GM21786 (cell line): ENCODE data around the gene ADAMTSL4.

Source experiments
- ATAC-seq: cut with Tn5 transposase; IDR thresholded peaks from one replicate; pipeline ENCODE4 v1.9.1; 2021; ENCODE audit not compliant: unreplicated experiment

ADAMTSL4 gene

GRCh38 chr1:150548632-150549495 is at the start of gene ADAMTSL4:
Gene ADAMTSL4 (plus strand): TSS chr1:150549408. CDS start chr1:150552289, 2,881 bp downstream.
- ATAC-seq: no peak

GRCh38 chr1:150505431-150505830 is 43.8 kb upstream of the ADAMTSL4 start:
- ATAC-seq: no peak

GRCh38 chr1:150507912-150508864 is 41.0 kb upstream of the ADAMTSL4 start, which contains the start of gene ECM1:
Gene ECM1 (plus strand): TSS chr1:150508109. CDS start chr1:150508210, 101 bp downstream.
- ATAC-seq: no peak

GRCh38 chr1:150508982-150509381 is 40.2 kb upstream of the ADAMTSL4 start:
- no peak for ATAC-seq

- no peak for ATAC-seq
Observed at GRCh38 chr1:150511551-150511950, 37.7 kb upstream of the ADAMTSL4 start.

- no peak for ATAC-seq
Observed at GRCh38 chr1:150511985-150512660, 37.1 kb upstream of the ADAMTSL4 start.

- ATAC-seq: no peak
Observed at GRCh38 chr1:150512846-150513245, 36.4 kb upstream of the ADAMTSL4 start.

- ATAC-seq: no peak
Observed at GRCh38 chr1:150513351-150513791, 35.8 kb upstream of the ADAMTSL4 start.

- ATAC-seq: no peak
Observed at GRCh38 chr1:150514260-150514659, 34.9 kb upstream of the ADAMTSL4 start.

GRCh38 chr1:150514913-150515327 is 34.3 kb upstream of the ADAMTSL4 start:
- no peak for ATAC-seq

GRCh38 chr1:150515328-150516049 is 33.7 kb upstream of the ADAMTSL4 start, which contains the start of gene FALEC:
Gene FALEC (plus strand): TSS chr1:150515752.
- ATAC-seq: peak; percentile 93

- ATAC-seq: no peak
Observed at GRCh38 chr1:150516050-150516591, 33.1 kb upstream of the ADAMTSL4 start.

- no peak for ATAC-seq
Observed at GRCh38 chr1:150516616-150517015, 32.6 kb upstream of the ADAMTSL4 start.

GRCh38 chr1:150521196-150521968 is 27.8 kb upstream of the ADAMTSL4 start:
- ATAC-seq: no peak

GRCh38 chr1:150525348-150525747 is 23.9 kb upstream of the ADAMTSL4 start:
- no peak for ATAC-seq

GRCh38 chr1:150528196-150528595 is 21.0 kb upstream of the ADAMTSL4 start:
- no peak for ATAC-seq

GRCh38 chr1:150529017-150529416 is 20.2 kb upstream of the ADAMTSL4 start:
- ATAC-seq: no peak

GRCh38 chr1:150530491-150531159 is 18.6 kb upstream of the ADAMTSL4 start:
- no peak for ATAC-seq
